ENCODE measurements around the gene MAN1A1. TPM values are rescaled to one million over a fixed set of nuclear protein-coding genes. Genes with fewer than 3 reads are reported as not detected.

Gene MAN1A1
- total and polyA plus RNA-seq, 2 experiments from 2014 or later, result 2.0 to 8.7 TPM

GRCh38 chr6:119395192-119395591 is 45.6 kb upstream of the MAN1A1 start (continued):
- TF ChIP-seq EZH2 (IDR thresholded peaks at IDR 0.05; ENCODE audit: low read depth, unreplicated experiment) (no peak), JUNB (IDR thresholded peaks at IDR 0.05; ENCODE audit: unreplicated experiment) (no peak), EZH2phosphoT487 (IDR thresholded peaks at IDR 0.05; ENCODE audit: unreplicated experiment) (no peak), STAT1 (IDR thresholded peaks at IDR 0.05; ENCODE audit: unreplicated experiment) (no peak), NANOG (IDR thresholded peaks at IDR 0.05; ENCODE audit: borderline replicate concordance) (no peak), CREB1 (CRISPR knock-in tag; IDR thresholded peaks at IDR 0.05; ENCODE audit: low read depth) (no peak), ZNF114 (CRISPR knock-in tag; IDR thresholded peaks at IDR 0.05) (no peak), CTCF (conservative IDR thresholded peaks at IDR 0.05; ENCODE audit: low read depth in 2 of 2) (no peak), ETS1 (IDR thresholded peaks at IDR 0.05) (no peak), POLR2AphosphoS5 (IDR thresholded peaks at IDR 0.05; ENCODE audit: low read depth) (no peak)

- Histone ChIP-seq H3K36me3 (ENCODE audit: insufficient read depth) (no peaks in the 10 kb centered on the region), H3K4me3 (no peak overlapping the region), H3K79me2 (replicated peaks; ENCODE audit: insufficient read depth) (no peaks in the 10 kb centered on the region), H3F3A (replicated peaks; ENCODE audit: low read depth) (no peaks in the 10 kb centered on the region), H2AFZ (no peak overlapping the region), H3K9me2 (ENCODE audit: insufficient read depth) (no peaks in the 10 kb centered on the region), H3K4me1 (ENCODE audit: insufficient read depth) (no peaks in the 10 kb centered on the region), H3K27me3 (ENCODE audit: insufficient read depth) (no peaks in the 10 kb centered on the region), H3K4me2 (no peak overlapping the region), H4K20me1 (replicated peaks; ENCODE audit: insufficient read depth) (no peaks in the 10 kb centered on the region), H3K27ac (ENCODE audit: low read depth) (no peak overlapping the region)
- no peak overlapping the region for H3K27ac Mint-ChIP-seq
- H3K4me3 Mint-ChIP-seq, result no peak overlapping the region
- H3K36me3 Mint-ChIP-seq (ENCODE audit: low read depth), result no peaks in the 10 kb centered on the region; the same call in 2 of the 3 replicates
- no peaks in the 10 kb centered on the region for H3K4me1 Mint-ChIP-seq
- ATAC-seq (no peak), DNase-seq (ENCODE audit: low spot score) (no peak)
- TF ChIP-seq EZH2phosphoT487 (IDR thresholded peaks at IDR 0.05; ENCODE audit: unreplicated experiment) (no peak), STAT1 (IDR thresholded peaks at IDR 0.05; ENCODE audit: unreplicated experiment) (no peak), JUNB (IDR thresholded peaks at IDR 0.05; ENCODE audit: unreplicated experiment) (no peak), REST (IDR thresholded peaks at IDR 0.05; ENCODE audit: unreplicated experiment) (no peak), ZNF331 (CRISPR knock-in tag; IDR thresholded peaks at IDR 0.05; ENCODE audit: low read depth) (no peak)
- H3K9me3 Mint-ChIP-seq, result peaks cover 6% of the 10 kb centered on the region; the same call in 2 of the 3 replicates
- no peaks in the 10 kb centered on the region for H3K27me3 Mint-ChIP-seq (ENCODE audit: insufficient read depth, low read depth, poor library complexity)
Measured at GRCh38 chr6:119390247-119390793, 40.8 kb upstream of the MAN1A1 start.
